ENCODE results near the gene SLC12A7. TPM values are rescaled to one million over a fixed set of nuclear protein-coding genes. Genes with fewer than 3 reads are reported as not detected.

SLC12A7 gene
- total and polyA plus RNA-seq, 2 of the 13 experiments (the other 11 are each of a cell fraction or from before 2014, with no cell fraction given), result 14.0 to 18.5 TPM

- TF ChIP-seq FOXO4 (CRISPR knock-in tag; conservative IDR thresholded peaks at IDR 0.05), result no peak
- no peak for TF ChIP-seq ZFY (CRISPR knock-in tag; IDR thresholded peaks at IDR 0.05)
- TF ChIP-seq BRD4 (CRISPR knock-in tag; IDR thresholded peaks at IDR 0.05), result no peak
- no peak for TF ChIP-seq ZNF280B (CRISPR knock-in tag; IDR thresholded peaks at IDR 0.05; ENCODE audit: borderline replicate concordance)
- no peak for TF ChIP-seq RBFOX2 (IDR thresholded peaks at IDR 0.05; ENCODE audit: low read depth, low read length)
- TF ChIP-seq YEATS4 (CRISPR knock-in tag; IDR thresholded peaks at IDR 0.05; ENCODE audit: borderline replicate concordance), result no peak
- TF ChIP-seq GATAD2A (CRISPR knock-in tag; IDR thresholded peaks at IDR 0.05), result peak; percentile 65; the same call in 1 of the 2 replicates
- TF ChIP-seq CHD4 (IDR thresholded peaks at IDR 0.05; ENCODE audit: borderline replicate concordance, low read length), result no peak
- TF ChIP-seq ZNF18 (CRISPR knock-in tag; IDR thresholded peaks at IDR 0.05; ENCODE audit: insufficient replicate concordance), result no peak
- no peak for TF ChIP-seq CREBL2 (CRISPR knock-in tag; IDR thresholded peaks at IDR 0.05; ENCODE audit: borderline replicate concordance)
- TF ChIP-seq KDM5B (CRISPR knock-in tag; IDR thresholded peaks at IDR 0.05; ENCODE audit: borderline replicate concordance), result no peak
- no peak for TF ChIP-seq POLR2A (IDR thresholded peaks at IDR 0.05; ENCODE audit: insufficient read depth in 1 of 2, low read depth in 2 of 2, low read length in 2 of 2)
- no peak for TF ChIP-seq ZNF556 (CRISPR knock-in tag; IDR thresholded peaks at IDR 0.05; ENCODE audit: borderline replicate concordance)
- TF ChIP-seq ZNF878 (CRISPR knock-in tag; IDR thresholded peaks at IDR 0.05), result no peak
- no peak for TF ChIP-seq MTA3 (CRISPR knock-in tag; IDR thresholded peaks at IDR 0.05)
- TF ChIP-seq ZNF639 (CRISPR knock-in tag; conservative IDR thresholded peaks at IDR 0.05), result no peak
- no peak for TF ChIP-seq GABPB1 (CRISPR knock-in tag; IDR thresholded peaks at IDR 0.05)
- TF ChIP-seq MLXIP (CRISPR knock-in tag; IDR thresholded peaks at IDR 0.05; ENCODE audit: borderline replicate concordance), result no peak
- TF ChIP-seq HCFC1 (IDR thresholded peaks at IDR 0.05; ENCODE audit: low read depth, low read length), result no peak
- TF ChIP-seq THYN1 (CRISPR knock-in tag; IDR thresholded peaks at IDR 0.05; ENCODE audit: borderline replicate concordance, low read depth), result no peak
Measured at GRCh38 chr5:1135696-1136525, 24.0 kb upstream of the SLC12A7 start (continued).
